A673 (cell line): Measurements from ENCODE around the gene SORL1. TPM values are rescaled to one million over a fixed set of nuclear protein-coding genes. Genes with fewer than 3 reads are reported as not detected.

ENCODE experiments used
- BruUV-seq: library from RNA; stranded (reverse); fragments of 400-500 nt; replicated peaks from 2 replicates; lab custom pipeline; 2021; lab: Mats Ljungman, UMichigan
- CTCF ChIA-PET: fragments of 300-600 bp; sonication (Branson Sonifier 250); formaldehyde crosslinking; loops from one replicate; lab custom pipeline; 2022; ENCODE audit warnings: antibody characterized with exemption; lab: Charles Lee
- POLR2A ChIA-PET: fragments of 300-600 bp; sonication (Branson Sonifier 250); formaldehyde crosslinking; loops from one replicate; lab custom pipeline; 2022; ENCODE audit warnings: antibody characterized with exemption; ENCODE audit not compliant: low non-redundant PET; lab: Charles Lee
- DNase-seq: peaks from one replicate; pipeline ENCODE4 v3.0.0-alpha.2; 2015; ENCODE audit warnings: low spot score
- H3K27ac ChIP-seq: fragments of 200-600 bp; sonication (generic); 2 replicates; pipeline ENCODE4 v1.5.1; 2016; ENCODE audit warnings: mixed run types, low read depth, mild to moderate bottlenecking, mixed read lengths, antibody characterized with exemption, low read length; ENCODE audit not compliant: poor library complexity, severe bottlenecking
- H3K27me3 ChIP-seq: fragments of 200-600 bp; sonication (generic); replicated peaks from 2 replicates; pipeline ENCODE4 v1.6.1; 2017; ENCODE audit warnings: mixed run types, low read depth, mild to moderate bottlenecking, mixed read lengths, antibody characterized with exemption, low read length; ENCODE audit not compliant: insufficient read depth, poor library complexity
- H3K36me3 ChIP-seq: fragments of 200-600 bp; sonication (generic); 2 replicates; pipeline ENCODE4 v1.6.1; 2016; ENCODE audit warnings: mixed run types, mild to moderate bottlenecking, mixed read lengths, antibody characterized with exemption, low read length; ENCODE audit not compliant: insufficient read depth, poor library complexity, severe bottlenecking
- H3K4me1 ChIP-seq: fragments of 200-600 bp; sonication (generic); 2 replicates; pipeline ENCODE4 v1.6.1; 2017; ENCODE audit warnings: mixed run types, mild to moderate bottlenecking, mixed read lengths, antibody characterized with exemption, low read length; ENCODE audit not compliant: insufficient read depth, poor library complexity, severe bottlenecking
- H3K4me3 ChIP-seq: fragments of 200-600 bp; sonication (generic); 2 replicates; pipeline ENCODE4 v1.5.1; 2016; ENCODE audit warnings: low read depth, mixed run types, mild to moderate bottlenecking, mixed read lengths, low read length; ENCODE audit not compliant: poor library complexity, severe bottlenecking
- H3K9me3 ChIP-seq: fragments of 200-600 bp; sonication (generic); 2 replicates; pipeline ENCODE4 v1.6.1; 2016; ENCODE audit warnings: mixed run types, low read depth, mild to moderate bottlenecking, mixed read lengths, antibody characterized with exemption, low read length; ENCODE audit not compliant: poor library complexity, severe bottlenecking
- EZH2 ChIP-seq: fragments of 200-600 bp; sonication (generic); IDR thresholded peaks from 2 replicates; pipeline ENCODE4 v1.6.1; 2017; ENCODE audit warnings: borderline replicate concordance, low read depth, mild to moderate bottlenecking, mixed read lengths, antibody characterized with exemption, low read length; ENCODE audit not compliant: poor library complexity, severe bottlenecking
- intact Hi-C: fragments of 100-400 bp; cut with micrococcal nuclease; formaldehyde crosslinking; loops from one replicate; pipeline ENCODE4 v1.10.0; 2022; ENCODE audit not compliant: unreplicated experiment
- total RNA-seq: library from RNA; stranded (reverse); gene quantifications from 2 replicates; pipeline ENCODE4 v1.2.3, GENCODE V29; 2021
- TF ChIP-seq, protein P1 (sequence below): fragments of 300-800, 200-600 bp; sonication (generic); conservative IDR thresholded peaks from 2 replicates; pipeline ENCODE4 v1.5.1; 2017; ENCODE audit warnings: low read depth, mild to moderate bottlenecking, antibody characterized with exemption, low read length, moderate library complexity, mixed read lengths

The SORL1 gene
- total RNA-seq, 1 experiment from 2014 or later = 0.95 TPM

DNA sequence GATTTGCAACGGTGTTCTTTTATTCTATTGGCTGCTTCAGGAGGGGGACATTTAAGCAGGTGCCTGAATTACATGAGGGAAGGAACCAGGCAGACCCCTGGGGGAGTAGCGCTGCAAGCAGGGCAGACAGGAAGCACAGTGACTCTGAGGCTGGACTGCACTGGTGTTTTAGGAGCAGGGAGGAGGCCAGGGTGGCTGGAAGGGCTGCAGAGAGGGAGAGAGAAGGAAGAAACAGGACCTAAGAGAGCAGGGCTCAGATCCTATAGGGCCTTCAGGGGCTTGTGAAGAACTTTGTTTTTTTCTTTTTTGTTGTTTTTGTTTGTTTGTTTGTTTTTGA, 63.2 kb downstream of the SORL1 start:
- ChIA-PET CTCF (no interaction called here), POLR2A (no interaction called here)
- intact Hi-C loops = no loop called here
- Histone ChIP-seq H3K9me3 (no peaks in the 10 kb centered on the region), H3K27me3 (peaks cover 8% of the 10 kb centered on the region), H3K4me3 (no peak overlapping the region), H3K4me1 (no peaks in the 10 kb centered on the region), H3K36me3 (no peaks in the 10 kb centered on the region), H3K27ac (no peak overlapping the region)
- no TSS peak for BruUV-seq
- no peak for TF ChIP-seq EZH2
- TF ChIP-seq, protein P1, sequence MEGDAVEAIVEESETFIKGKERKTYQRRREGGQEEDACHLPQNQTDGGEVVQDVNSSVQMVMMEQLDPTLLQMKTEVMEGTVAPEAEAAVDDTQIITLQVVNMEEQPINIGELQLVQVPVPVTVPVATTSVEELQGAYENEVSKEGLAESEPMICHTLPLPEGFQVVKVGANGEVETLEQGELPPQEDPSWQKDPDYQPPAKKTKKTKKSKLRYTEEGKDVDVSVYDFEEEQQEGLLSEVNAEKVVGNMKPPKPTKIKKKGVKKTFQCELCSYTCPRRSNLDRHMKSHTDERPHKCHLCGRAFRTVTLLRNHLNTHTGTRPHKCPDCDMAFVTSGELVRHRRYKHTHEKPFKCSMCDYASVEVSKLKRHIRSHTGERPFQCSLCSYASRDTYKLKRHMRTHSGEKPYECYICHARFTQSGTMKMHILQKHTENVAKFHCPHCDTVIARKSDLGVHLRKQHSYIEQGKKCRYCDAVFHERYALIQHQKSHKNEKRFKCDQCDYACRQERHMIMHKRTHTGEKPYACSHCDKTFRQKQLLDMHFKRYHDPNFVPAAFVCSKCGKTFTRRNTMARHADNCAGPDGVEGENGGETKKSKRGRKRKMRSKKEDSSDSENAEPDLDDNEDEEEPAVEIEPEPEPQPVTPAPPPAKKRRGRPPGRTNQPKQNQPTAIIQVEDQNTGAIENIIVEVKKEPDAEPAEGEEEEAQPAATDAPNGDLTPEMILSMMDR = no peak
- no peak for DNase-seq

DNA sequence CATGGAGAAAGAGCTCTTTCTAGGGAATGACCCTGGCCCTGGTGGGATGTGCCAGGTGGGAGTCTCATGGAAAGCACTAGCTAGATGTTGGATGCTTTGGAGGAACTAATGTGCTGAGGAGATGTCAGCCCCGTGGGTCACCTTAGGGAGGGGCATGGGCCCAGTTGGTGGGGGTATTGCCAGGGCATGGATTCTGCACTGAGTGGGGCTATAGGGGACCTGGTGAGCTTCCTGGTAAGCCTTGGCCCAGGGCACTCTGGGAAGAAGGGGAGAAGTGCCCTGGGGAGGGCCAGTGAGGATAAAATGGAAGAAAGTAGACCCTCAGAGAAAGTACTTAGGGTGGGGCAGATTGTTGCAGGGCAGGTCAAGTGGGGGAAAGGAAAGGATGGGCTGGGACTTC, 65.9 kb downstream of the SORL1 start:
- Histone ChIP-seq H3K4me1 (no peaks in the 10 kb centered on the region), H3K27ac (no peak overlapping the region), H3K27me3 (peaks cover 3% of the 10 kb centered on the region), H3K36me3 (no peaks in the 10 kb centered on the region), H3K9me3 (no peaks in the 10 kb centered on the region), H3K4me3 (no peak overlapping the region)
- intact Hi-C loops = no loop called here
- ChIA-PET CTCF (no interaction called here), POLR2A (no interaction called here)
- DNase-seq = no peak
- BruUV-seq = no TSS peak
- TF ChIP-seq, protein P1 = no peak
- TF ChIP-seq EZH2 = no peak

DNA sequence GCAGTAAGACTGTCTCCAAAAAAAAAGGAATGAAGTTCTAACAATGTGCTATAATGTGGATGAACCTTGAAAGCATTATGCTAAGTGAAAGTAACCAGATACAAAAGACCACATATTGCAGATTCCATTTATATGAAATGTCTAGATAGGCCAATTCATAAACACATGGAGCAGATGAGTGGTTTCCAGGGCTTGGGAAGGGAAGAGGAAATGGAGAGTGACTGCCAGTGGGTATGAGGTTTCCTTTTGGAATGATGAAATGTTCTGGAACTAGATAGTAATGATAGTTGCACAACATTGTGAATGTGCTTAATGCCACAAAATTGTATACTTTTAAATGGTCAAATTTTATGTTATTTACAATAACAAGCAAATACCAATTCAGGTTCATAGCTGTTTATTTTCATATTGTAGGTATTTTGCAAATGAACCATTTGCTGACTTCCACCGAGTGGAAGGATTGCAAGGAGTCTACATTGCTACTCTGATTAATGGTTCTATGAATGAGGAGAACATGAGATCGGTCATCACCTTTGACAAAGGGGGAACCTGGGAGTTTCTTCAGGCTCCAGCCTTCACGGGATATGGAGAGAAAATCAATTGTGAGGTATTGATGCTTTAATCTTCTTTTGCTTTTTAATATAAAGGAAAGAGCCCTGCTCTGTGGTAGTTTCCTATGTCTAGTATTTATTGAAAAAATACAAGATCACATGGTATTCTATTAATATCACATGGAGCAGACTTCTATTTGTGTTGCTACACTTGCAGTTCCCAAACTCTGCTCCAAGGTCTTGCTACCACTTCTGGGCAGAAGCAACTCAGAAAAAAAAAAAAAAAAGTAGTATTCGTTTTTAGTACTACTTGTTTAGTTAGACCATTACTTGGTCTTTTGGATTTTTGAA, 68.4 kb downstream of the SORL1 start:
- Histone ChIP-seq H3K4me3 (no peak overlapping the region), H3K4me1 (no peaks in the 10 kb centered on the region), H3K27ac (no peak overlapping the region), H3K27me3 (no peaks in the 10 kb centered on the region), H3K9me3 (peaks cover 6% of the 10 kb centered on the region), H3K36me3 (no peaks in the 10 kb centered on the region)
- ChIA-PET POLR2A (no interaction called here), CTCF (no interaction called here)
- DNase-seq = no peak
- TF ChIP-seq EZH2 = no peak
- TF ChIP-seq, protein P1 = no peak
- BruUV-seq = no TSS peak
- intact Hi-C loops = no loop called here
